Stimulated activated CD8-positive, alpha-beta memory T cell treated with anti-CD3 and anti-CD28 coated beads, Interleukin-12 subunit alpha, Interleukin-12 subunit beta, amount 100 ng/mL, for 1 hour (primary cell): ENCODE results near the gene MED15.
A peak's percentile ranks its signal among the peaks of the same experiment; 100 is the strongest.
"Not testable (repeated sequence)": the region's sequence is repeated elsewhere in the genome, so short reads cannot be mapped to it uniquely, and the experiment has no call there.

Experiments used
- DNase-seq: peaks from one replicate; pipeline ENCODE4 v3.0.0-alpha.2; 2020; ENCODE audit warnings: low read depth

MED15 gene

GRCh38 chr22:20602609-20603164, 95.3 kb downstream of the MED15 start:
- no peak for DNase-seq

DNA sequence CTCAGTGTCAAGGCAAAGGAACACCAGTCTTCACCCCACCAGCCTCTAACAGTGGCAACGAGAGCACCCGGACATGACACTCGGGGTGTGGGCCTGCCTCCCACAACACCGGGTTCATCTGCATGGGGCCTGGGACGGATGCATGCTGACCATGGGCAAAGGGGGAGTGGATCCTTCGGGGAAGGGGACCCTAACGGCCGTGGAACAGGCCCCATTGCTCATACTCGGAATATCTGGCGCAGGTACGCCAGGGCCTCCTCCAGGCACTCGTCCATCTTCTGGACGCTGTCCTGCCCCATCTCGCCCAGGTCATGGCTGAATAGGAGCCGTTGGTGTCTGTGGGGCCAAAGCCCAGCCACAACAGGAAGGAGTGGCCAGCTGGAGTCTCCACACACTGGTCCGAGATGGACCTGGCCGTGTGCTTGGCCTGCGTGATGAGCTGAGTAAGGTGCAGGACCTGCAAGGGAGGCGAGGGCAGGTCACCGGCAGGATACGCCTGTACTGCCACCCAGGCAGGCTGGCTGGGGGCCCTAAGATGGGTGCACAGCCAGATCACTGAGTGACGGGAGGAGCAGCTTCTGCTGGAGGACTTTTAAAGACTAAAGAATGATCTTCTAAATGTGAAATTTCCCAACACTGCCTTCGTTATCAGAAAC, 96.8 kb downstream of the MED15 start:
- DNase-seq = no peak

GRCh38 chr22:20604776-20605221, 97.4 kb downstream of the MED15 start:
- no peak for DNase-seq

DNA sequence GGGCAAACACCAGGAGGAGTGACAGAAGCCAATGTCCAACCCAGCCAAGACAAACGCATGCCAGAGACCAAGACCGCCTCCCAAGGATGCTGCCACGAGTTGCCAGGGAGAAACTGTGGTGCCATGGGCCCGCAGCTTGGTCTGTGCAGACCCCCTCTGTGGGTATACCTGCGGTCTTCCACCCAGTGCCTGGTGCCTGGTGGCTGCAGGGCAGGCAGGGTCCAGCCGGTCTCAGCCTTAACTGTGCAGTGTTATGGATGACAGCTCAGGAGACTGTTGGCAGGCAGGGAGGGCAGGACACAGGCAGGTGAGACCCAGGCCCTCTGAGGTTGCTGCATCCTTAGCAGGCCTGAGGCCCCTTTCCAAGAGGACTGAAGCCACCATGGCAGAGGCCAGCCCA, 97.9 kb downstream of the MED15 start:
- DNase-seq = no peak

DNA sequence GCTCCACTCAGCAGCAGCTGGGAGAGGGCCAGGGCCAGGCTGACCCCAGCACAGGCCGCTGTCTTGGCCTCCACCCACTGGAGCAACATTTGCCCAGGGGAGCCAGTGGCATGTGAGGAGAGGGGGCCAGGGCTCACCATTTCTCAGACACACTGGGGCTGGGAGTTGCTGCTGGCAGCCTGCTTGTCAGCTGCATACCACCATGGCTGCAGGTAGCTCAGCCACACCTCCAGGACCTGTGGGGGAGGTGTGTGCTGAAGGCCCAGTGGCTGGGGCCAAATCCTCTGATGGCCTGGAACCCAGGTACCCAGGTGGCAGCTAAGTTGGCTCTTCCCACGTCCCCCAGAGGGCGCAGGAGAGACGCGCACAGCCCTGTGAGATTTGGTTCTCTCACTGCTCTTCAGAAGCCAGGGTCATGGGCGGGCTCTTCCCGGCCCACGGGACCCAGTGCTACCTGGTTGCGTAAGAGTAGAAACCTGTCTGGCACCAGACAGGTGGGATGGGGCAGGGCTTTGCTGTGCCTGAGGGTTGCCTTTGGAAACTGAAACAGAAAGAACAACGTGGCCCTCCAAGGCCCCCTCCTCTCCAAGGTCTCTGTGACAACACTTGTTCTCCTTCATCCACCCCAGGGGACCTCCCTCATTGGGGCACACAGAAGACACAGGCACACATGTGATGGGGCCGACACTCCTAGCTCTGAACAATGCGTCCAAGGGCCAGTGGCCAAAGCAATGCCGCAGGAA, 98.8 kb downstream of the MED15 start:
- DNase-seq = peak; percentile 50

- no peak for DNase-seq
Observed at GRCh38 chr22:20606784-20607128, 99.3 kb downstream of the MED15 start.

DNA sequence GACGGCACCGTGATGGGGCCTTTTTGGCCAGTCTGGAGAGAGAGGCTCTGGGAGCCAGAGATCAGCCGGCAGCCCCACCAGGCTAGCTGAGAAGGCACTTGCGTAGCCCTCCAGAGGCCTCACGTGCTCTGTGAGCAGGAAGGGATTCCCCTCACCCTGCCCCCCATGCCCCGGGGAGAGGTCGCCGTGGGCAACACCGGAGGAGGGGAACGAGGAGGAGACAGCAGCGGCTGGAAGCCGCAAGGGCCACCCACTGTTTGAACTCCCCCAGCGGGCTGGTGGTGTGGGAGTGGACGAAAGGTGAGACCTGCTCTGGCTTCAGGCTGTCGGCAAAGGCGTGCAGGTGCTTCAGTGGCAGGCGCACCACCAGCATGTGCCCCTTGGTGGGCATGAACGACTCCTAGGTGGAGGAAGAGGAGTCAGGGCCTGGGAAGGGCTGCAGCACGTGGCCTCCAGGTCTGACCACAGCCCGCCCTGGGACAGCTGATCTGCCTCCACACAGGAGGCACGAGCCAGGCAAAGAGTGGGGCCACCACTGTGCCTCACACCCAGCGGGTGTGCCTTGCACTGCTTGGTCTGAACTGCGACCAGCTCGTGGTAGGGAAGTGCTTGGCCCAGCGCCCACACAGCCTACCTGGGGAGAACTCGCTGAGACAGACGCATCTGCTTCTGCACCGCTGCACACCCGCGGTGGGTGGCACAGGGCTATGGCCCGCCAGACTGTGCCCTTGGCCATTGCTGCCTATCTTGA, 99.9 kb downstream of the MED15 start:
- DNase-seq = no peak

GRCh38 chr22:20610243-20610686, 102.9 kb downstream of the MED15 start:
- DNase-seq = no peak

- no peak for DNase-seq
Observed at GRCh38 chr22:20610757-20611156, 103.3 kb downstream of the MED15 start.

GRCh38 chr22:20611418-20611817, 104.0 kb downstream of the MED15 start:
- no peak for DNase-seq

GRCh38 chr22:20613301-20613700, 105.9 kb downstream of the MED15 start:
- DNase-seq = no peak

DNA sequence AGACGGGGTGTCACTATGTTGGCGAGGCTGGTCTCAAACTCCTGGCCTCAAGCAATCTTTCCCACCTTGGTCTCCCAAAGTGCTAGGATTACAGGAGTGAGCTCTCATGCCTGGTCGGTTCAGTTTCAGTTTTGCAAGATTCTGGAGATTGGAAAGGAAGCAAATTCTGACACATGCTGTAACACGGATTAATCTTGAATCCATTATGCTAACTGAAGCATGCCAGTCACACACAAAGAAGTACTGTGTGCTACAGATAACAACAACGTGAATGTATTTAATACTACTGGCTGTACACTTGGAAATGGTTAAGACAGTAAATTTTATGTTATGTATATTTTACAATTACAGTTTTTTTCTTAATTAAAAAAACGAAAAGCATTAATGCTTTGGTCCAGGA, 107.6 kb downstream of the MED15 start:
- DNase-seq = no peak

GRCh38 chr22:20615533-20616450, 108.4 kb downstream of the MED15 start:
- DNase-seq = no peak

DNA sequence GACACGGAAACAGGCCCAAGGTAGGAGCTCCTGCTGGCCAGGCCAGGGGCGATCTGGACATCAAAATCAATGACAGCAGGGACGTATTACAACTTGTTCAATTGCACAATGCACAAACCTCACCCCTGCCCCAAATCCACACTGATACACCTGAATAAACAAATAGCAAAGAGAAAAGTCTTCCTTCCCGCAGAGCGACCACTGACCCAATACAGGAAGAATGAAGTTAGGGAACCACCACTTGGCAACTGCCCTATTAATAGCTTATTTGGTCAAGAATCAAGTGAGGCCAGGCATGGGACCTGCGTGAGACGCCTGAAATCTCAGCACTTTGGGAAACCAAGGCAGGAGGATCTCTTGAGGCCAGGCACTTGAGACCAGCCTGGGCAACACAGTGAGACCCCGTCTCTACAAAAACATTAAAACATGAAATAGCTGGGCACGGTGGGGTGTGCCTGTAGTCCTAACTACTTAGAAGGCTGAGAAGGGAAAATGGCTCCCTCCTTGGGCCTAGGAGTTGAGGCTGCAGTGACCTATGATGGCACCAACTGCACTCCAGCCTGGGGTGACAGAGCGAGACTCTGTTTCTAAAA, 109.1 kb downstream of the MED15 start:
- no peak for DNase-seq

DNA sequence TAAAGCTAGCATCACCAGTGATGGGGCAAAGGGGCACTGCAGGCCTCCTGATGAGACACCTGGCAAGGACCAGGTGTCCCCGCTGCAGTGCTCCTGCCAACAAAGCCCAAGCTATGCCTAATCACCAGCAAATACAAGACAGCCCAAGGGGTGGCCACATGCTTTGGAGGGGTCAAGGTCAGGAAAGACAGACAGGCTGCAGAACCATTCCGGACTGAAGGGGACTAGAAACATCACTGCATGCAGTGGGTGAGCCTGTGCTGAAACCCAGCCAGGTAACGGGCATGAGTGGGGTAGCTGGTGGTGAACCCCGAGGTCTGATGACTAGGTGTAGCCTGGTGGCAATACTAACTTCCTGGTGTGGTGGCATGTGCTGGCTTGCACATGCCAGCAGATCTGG, 111.1 kb downstream of the MED15 start:
- no peak for DNase-seq

DNA sequence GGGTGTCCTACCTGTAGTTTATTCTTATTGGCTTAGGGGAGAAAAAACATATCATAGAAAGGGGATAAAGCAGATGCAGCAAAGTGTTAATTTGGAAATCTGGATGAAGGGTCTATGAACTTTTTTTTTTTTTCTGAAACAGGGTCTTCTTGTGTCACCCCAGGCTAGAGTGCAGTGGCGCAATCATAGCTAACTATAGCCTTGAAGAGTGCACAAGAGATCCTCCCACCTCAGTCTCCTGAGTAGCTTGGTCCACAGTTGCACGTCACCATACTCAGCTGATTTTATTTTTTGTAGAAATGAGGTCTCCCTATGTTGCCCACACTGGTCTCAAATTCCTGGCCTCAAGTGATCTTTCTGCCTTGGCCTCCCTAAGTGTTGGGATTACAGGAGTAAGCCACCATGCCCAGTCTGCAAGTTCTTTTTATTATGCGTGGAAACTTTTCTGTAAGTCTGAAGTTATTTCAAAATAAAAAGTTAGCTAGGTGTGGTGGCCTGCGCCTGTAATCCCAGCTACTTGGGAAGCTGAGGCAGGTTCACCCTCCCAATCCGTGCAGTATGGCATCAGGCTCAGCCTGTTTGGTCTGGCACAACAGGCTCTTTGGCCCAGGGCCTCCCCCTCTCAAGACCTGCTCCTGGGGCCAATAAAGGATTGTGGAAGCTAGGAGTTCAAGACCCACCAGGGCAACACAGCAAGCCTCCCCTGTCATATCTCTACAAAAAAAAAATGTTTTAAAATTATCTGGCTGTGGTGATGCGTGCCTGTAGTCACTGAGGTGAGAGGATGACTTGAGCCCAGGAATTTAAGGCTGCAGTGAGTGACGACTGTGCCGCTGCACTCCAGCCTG, 111.9 kb downstream of the MED15 start:
- DNase-seq = no peak

- not testable (repeated sequence) for DNase-seq
Observed at GRCh38 chr22:20619893-20620194, 112.4 kb downstream of the MED15 start.

- no peak for DNase-seq
Observed at GRCh38 chr22:20621162-20621561, 113.8 kb downstream of the MED15 start.

- DNase-seq = no peak
Observed at GRCh38 chr22:20622650-20623339, 115.4 kb downstream of the MED15 start.

DNA sequence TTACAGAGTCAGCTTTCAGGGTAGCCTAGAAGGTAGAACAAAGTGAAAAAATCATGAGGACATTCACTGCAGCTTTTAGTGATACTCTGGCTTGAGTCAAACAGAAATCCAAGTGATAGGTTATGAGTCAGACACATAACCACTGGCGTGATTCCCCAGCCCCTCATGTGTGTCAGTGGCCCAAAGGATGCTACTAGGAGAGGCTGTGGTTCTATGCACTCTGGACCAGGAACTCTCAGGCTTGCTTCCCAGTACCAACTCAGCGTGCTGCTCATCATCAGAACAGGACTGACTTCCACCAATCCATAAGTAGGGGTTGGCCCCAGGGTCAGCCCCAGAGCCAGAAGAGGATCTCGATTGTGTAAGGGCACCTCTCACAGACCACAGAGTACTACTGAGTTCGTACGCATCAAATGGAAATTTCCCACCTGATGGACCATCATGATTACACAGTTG, 116.8 kb downstream of the MED15 start:
- no peak for DNase-seq
